Activated T-cell treated with anti-CD3 and anti-CD28 coated beads for 24 hours (primary cell): ENCODE results near the gene BACH1.

Source experiments
- DNase-seq: peaks from one replicate; pipeline ENCODE4 v3.0.0-alpha.2; 2020; ENCODE audit warnings: low read depth

BACH1 gene

DNA sequence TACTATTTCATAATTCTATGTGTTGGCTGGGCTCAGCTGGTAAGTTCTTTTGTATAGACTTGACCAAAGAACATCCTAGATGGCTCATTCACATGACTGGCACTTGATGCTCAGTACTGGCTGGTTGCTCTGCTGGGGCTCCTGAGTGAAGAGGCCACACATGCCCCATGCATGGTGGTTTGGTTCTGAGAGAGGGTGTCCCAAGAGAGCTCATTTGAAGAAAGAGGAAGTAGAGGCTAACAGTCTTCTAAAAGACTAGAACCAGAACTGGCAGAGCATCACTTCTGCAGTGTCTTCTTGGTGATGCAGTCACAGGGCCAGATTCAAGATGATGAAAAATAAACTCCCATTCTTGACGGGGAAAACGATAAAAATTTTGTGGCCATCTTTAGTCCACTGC lies 5.2 kb upstream of the BACH1 start:
- DNase-seq, result no peak

DNA sequence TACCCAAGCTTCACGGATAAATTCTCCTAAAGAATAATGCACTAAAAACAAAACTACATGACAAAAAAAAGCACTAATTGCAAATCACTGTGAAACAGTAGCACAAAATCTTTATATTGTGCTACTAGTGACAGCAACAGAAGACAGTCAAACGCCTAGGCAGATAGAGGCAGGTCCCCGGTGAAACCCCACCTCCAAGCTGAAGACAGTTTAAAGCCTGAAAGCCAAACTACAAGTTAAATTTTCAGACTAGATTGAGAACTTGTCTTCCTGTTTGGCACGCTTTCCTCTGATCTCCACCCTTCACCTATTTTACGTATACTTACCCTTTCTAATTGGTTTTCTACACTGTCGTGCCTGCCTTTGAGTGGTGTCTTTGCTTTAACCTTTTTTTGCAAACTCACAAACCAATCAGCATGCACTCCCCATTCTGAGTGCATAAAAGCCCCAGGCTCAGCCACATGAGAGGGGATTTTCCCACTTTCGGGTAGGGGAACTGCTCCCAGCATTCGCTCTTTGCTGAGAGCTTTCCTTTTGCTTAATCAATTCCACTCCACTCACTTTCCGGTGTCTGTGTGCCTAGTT lies 3.6 kb upstream of the BACH1 start:
- DNase-seq, result no peak

DNA sequence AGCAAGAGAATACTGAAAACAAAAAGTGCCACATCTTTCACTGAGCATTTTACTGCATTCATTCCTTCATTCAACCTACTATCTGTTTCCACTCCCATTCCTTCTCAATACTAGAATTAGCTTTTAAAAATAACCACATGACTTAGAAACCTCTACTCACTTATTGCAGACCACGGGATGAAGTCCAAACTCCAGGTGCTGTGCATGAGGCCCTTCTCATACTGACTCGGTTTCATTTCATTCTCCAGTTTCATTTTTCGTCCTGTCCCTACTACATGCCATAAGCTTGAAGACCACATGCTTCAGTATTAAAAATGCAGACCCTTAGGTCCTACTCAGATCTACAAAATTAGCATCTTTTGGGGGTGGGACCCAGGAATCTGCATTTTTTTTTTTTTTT lies 2.3 kb upstream of the BACH1 start:
- DNase-seq, result no peak

DNA sequence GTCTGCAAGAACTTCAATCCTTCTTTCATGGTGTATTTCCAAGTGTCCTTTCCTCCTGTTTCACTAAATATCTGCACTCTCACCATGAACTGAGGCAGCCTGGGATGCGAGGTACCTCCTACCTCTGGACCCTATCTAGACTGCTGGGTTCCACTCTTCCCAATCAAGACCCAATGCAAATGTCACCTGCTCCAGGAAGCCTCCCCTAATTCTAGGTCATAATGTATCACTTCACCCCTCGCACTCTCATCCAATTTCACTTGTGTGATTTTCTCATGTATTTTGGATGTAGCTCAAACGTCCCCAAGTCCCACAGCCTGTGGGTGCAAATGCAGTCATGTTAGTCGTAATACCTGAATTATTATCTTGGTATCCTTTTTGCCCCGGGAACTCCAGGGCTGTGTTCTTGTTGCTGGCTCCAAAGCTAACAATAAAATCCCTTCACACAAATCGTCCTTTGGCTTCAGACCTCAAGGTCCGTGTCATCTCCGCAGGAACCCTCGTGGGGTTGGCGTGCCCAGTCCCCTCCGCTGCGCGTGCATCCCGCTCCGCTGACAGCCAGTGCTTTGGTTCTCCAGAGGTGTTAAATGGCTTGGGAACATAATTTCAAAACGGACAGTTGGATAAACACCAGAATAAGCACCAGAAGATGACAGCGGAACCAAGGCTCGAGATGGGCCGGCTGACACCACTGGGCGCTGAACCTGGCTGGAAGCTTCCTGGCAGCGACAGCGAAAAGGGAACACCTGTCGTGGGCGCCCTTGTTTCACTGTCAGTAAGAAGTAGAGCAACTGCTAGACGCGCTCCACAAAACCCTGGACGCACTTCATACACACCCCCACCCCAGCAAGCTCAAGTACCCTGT lies 1.0 kb upstream of the BACH1 start:
- no peak for DNase-seq

DNA sequence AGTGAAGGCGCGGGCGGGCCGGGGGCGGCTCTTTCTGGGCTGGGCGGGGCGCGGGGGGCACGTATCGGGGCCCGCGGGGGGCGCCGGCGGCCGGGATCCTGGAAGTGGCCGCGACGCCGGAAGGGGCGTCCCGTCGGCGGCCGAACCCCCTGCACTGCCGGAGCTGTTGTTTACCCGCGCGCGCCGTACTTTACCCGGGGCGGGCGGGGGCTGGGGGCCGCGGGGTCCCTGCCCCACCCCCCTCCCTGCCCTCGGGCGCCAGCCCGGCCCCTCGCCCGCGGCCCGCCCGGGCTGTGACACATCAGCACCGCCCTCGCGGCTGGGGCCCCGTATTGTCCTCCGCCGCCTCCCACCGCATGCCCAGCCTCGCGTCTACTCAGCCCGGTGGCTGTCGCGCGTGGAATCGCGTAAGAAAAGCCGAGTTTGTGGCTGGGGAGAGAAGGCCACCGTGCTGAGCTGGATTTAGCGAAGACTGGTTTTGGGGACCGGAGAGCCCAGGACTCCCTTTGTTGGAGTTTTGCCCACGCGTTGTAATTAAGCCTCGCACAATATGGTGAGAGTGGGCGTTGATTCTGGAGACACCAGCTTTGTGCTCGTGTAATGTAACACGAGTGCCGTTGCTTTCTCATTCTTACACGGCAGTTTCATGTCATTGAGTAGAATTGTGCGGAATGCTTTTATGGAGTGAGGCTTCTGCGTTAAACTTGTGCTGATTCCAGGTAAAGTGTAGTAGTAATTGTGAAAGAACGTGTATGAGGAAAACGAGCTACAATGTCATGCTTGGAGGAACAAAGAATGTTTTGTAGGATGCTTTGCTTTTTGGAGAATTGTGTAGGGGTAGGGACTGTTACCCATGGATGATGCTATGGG lies 559 bp downstream of the BACH1 start:
- DNase-seq, result peak; percentile 57

DNA sequence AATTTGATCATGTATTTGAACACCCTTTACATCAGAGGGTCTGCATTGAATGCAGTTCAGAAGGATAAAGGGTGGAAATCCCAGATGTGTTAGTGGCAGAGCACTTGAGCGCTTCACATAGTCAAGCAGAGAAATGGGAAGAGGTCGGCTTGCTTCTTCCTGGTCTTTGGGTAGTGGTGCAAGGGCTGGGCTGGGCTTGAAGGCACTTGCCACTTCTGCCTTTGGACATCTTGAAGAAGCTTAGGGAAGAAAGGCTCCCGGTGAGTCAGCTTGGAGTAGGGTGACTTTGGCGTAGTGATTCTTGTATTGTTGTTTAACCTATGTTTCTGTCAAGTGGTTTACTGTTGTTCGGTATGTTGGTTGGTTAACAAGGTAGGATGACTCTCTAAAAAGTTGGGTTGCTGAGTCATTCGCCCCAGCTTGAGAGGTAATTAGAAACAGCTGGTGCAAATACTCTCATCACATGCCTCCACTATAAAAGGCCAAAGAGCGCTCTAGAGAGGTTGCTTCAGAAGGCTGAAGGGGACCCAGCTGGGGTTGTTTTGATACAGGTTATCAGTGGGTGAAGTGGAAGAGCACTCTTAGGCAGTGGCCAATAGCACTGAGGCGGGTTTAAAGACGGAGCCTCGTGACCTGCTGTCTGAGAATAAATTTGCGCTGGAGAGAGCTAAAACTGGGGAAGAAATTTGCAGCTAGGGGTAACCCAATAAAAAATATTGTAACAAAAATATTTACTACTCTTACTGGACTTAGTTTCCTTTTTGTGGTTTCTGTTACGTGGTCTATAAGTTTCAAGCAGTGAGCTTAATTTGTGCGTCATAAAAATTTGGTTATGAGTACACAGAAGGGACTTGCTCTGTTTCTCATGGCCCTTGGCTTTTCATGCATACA lies 1.4 kb downstream of the BACH1 start:
- peak; percentile 39 for DNase-seq

DNA sequence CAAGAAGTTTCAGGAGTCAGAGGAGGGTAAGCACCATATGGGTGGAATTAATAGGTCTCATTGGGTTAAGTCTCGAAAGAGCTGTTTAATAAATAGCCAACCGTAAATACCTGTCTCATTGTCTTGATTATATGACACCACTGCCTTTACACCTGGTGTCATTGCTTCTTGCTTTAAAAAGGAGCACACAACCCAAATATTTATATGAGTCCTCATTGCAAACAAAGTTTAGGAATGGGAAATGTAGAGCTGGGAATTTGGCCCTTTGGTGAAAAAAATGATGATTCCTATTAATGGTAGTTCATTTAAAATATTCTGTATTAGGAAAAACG lies 2.1 kb downstream of the BACH1 start:
- no peak for DNase-seq

DNA sequence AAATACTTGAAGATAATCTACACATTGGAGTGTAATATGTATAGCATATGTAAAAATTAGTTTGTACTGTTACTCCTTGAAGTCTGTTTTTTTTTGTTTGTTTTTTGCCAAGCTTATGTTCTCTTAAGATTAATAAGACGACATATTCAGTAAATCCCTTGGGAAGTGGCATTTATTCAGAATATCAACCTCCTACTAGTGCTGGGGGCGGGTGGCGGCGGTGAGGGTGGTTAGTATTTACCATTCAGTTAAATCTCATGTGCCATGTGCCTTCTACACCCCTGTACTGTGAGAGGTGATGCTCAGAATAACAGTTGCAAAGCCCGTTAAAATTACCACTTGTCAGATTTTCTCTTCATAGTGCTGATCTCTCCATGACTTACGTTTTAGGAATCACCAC lies 3.0 kb downstream of the BACH1 start:
- no peak for DNase-seq

DNA sequence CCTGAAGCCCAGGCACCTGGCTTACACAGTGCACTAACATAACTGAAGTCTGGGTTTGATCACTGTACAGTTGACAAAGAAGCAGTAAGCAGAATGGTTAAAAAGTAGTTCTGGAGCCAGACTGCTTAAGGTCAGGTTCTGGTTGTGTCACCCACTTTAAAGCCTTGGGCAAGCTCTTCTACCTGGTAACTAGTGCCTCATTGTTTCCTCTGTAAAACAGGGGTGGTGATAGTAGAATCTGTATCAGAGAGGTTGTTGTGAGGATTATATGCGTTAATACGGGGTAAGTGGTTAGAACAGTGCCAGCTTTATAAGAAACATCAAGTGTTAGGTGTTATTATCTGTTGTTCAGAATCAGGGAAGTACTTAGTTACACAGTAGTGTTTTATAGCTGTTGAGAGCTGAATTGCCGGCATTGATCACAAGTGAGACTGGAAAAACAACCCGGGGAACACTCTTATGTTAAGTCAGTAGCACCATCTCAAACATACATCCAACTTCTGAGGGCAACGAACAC lies 3.7 kb downstream of the BACH1 start:
- DNase-seq, result no peak

DNA sequence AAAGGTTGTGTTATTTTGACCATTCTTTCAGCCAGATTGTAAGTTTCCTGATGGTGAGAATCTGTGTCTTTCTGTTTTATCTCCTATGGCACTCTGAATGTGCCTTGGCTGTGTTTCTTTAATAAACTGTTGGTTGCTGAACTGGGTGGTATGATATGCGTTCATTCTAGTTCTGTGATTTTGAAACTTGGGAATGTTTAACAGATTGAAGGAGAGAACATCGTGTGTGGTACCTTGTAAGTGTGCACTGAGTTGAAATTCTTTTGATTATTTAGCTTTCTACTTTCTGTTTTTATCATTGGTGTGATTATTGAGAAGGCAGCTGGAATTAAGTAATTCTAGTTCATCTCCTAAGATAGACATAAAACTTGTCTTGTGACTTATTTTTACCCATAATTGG lies 4.6 kb downstream of the BACH1 start:
- no peak for DNase-seq

DNA sequence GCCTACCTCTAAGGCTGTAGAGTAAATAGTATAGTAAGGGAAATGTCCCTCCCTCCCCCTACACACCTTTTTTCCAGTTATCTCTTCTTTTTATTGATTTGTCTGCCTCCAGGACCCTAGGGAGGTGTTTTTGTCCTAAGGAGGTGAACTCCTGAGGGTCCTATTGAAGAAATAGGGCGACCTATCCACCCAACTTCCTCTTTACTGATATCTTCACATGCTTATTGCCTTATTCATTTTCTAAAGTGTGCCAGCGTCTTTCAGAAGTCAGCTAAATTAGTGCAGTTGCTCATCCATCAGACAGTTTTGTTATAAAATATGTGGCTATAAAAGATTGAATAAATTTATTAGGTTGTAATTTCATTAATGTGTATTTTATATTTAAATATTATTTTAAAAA lies 5.9 kb downstream of the BACH1 start:
- no peak for DNase-seq

DNA sequence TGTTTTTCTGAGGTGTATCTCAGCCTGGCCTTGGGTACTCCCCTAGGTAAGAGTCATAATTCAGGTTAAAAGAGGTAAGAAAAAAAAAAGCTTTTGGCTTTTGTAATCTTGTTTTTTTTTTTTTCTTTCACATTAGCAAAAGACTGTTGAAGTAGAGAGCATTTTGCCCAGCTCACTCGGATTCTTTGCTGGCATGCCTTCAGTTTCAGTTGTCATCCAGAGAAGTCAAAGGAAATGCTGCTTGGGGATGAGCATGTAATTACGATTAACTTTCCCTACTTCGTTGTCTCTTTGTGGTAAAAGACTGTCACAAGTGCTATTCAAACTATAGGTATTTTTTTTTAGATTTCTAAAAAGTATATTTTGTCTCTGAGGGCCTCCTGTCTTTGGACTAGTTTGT lies 6.3 kb downstream of the BACH1 start:
- no peak for DNase-seq

DNA sequence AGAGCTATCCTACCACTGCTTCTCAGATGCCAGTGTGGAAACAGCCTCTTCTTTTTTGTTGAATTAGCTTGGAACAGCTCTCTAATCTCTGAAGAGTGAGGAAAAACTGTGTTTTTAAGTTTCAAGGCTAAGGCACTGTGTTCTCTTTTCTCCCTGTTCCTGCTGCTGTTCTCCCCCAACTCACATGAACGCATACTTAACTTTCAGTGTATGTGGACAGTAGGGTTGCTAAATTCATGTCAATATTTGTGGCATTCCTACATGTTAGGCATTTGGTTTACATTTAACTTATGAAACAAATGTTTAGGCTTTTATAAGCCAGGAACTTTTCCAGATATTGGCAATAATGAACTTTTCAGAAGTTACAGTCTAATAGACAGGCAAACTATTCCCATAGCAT lies 6.8 kb downstream of the BACH1 start:
- DNase-seq, result no peak

DNA sequence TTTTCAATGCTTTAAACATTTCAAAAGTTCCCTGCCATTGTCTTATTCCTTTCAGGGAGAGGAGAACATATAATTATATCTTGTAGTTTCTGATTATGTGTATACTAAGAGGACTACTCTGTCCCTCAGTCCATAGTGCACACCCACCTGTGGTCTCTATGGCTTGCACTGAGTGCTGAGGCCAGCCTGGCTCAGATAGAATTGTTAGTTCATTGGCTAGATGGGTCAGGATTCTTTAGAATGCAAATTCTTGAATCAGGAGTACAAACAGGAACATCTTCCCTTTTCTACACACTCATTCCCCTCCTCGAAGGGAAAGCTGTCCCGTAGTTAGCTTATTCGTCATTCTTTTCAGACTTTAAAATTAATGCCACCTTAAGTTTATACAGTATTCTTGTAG lies 8.2 kb downstream of the BACH1 start:
- DNase-seq, result no peak

DNA sequence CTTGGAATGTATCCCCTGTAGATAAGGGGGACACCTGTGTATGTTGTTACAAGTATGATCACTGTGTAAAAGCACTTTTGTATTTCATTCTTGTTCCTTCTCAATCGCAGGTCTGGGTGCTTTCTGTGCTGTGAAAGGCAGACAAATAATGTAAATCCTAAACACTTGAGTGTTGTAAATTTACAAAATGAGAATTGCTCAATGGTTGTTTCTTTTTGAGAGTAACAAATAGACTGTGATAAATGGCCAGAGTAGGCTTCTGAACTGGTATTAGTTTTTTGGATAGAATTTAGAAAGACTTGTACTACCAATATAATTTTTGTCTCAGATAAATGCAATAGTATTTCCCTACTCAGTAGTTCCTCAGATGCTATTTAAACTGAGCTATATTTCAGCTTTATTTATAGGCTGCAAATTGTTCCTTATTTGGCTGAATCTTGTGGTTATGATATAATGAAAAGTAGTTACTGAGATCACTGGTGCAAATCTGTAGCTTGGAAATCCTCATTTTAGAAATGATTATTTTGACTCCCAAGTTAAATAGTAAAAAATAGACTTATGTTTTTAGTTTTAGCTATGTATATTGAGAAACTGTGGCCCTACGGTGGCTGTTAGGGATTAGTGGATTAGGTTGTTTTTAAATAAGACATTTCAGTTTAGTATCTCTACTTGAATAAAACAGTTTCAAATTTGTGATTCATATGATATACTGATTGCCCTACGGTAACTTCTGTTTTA lies 9.2 kb downstream of the BACH1 start:
- DNase-seq, result no peak

DNA sequence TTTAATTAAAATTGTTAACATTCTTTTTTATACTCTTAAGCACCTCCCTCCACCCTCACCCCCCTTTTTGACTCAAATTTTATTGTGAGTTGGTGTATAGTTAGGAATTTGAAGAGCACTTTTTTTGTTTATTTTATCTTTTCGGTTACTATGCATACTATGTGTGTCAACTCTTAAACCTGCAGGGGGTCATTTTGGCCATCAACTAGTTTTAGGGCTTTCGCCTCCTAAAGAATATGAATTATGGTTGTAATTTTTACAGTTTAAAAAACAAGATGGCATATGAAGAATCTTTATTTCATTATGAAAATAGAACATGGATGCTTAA lies 9.7 kb downstream of the BACH1 start:
- no peak for DNase-seq

DNA sequence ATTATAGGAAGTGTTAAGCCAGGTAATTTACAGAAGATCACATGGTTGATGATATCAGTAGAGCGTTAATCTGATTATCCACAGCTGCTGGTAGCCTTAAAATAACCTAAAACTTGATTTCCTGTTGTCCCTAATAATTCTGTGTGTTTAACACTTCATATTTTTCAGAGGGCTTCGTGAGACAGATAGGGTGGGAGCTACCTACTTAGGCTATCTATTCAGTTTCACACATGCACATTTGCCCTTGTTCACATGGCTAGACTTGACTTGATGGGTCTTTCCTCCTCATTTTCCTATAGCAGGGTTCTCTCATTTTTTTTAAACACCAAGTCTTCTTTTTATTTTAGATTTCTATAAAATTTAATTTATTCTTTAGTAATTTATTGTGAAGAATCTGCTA lies 11.0 kb downstream of the BACH1 start:
- DNase-seq, result no peak

DNA sequence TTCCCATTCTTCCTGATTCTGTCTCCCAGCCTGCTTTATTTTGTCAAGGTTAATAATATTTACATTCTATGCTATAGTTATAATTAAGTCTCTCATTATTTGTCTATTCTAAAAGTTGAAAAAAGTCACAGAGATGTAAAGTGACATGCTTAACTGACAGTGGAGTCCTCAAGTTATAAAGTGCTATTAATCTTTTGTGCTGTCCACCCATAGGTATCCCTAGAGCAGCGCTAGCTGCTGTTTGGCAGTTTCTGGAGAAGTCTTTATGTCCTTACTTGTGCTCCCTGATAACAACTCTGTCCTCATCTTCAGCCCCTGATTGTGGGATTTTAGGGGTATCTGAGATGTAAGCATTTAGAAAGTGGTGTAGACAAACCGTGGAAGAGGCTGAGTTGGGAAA lies 13.1 kb downstream of the BACH1 start:
- DNase-seq, result no peak

DNA sequence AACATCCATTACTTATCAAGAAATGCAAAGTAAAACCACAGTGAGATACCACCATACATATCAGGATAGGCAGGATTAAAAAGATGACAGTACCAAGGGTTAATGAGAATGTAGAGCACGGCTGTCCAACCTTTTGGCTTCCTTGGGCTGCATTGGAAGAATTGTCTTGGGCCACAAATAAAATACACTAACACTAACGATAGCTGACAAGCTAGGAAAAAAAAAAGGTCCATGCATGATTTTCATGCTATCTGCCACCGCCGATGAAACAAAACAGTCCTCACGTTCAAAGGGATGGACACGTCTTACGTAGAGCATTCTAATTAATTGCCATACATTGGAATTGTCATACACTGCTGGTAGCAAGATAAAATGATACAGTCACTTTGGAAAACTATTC lies 14.3 kb downstream of the BACH1 start:
- no peak for DNase-seq

DNA sequence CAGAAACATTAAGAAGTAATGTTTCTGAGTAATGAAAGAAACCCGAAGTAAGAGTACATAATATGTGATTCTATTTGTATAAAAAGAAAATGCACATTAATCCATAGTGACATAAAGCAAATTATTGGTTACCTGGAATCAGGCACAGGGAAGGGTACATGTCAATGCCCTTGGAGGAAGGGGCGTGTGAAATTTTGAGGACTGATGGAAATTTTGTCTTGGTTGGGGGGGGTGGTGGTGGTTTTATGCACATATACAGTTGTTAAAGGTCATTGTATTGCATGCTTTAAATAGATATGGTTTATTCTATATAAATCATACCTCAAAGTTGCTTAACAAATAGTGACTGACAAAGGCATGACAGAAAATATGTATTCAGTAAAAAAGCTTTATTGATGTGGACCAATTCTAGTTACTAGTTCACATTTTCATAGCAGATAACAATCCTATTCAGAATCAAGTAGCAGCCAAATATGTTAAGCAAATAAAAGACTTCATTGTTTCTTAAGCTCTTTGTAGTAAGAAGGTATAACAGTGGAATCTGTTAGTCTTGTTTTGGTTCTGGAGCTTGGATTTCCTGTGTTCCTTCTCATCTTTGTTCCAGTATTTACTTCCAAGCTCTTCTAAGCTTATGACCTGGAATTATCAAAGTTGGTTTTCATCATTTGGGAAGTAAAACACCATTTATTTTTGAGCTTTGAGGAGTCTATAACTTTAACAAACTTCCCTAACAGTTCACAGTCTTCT lies 15.1 kb downstream of the BACH1 start:
- no peak for DNase-seq
